ENCODE measurements around the gene PCDH1.

PCDH1 gene

GRCh38 chr5:141812512-141812911, 65.7 kb downstream of the PCDH1 start:
- no peak overlapping the region for H3K4me3 ChIP-seq (ENCODE audit: low read length)
- no peak for TF ChIP-seq ZNF274 (IDR thresholded peaks at IDR 0.05; ENCODE audit: low read depth, low read length)

- no peak overlapping the region for H3K4me3 ChIP-seq (ENCODE audit: low read length)
- no peak for TF ChIP-seq ZNF274 (IDR thresholded peaks at IDR 0.05; ENCODE audit: low read depth, low read length)
Measured at GRCh38 chr5:141811287-141812155, 66.7 kb downstream of the PCDH1 start.

GRCh38 chr5:141810702-141811101, 67.5 kb downstream of the PCDH1 start:
- no peak overlapping the region for H3K4me3 ChIP-seq (ENCODE audit: low read length)
- no peak for TF ChIP-seq ZNF274 (IDR thresholded peaks at IDR 0.05; ENCODE audit: low read depth, low read length)

GRCh38 chr5:141809380-141810096, 68.7 kb downstream of the PCDH1 start:
- TF ChIP-seq ZNF274 (IDR thresholded peaks at IDR 0.05; ENCODE audit: low read depth, low read length), result no peak
- no peak overlapping the region for H3K4me3 ChIP-seq (ENCODE audit: low read length)

GRCh38 chr5:141808857-141809256, 69.4 kb downstream of the PCDH1 start:
- H3K4me3 ChIP-seq (ENCODE audit: low read length), result no peak overlapping the region
- no peak for TF ChIP-seq ZNF274 (IDR thresholded peaks at IDR 0.05; ENCODE audit: low read depth, low read length)

- no peak overlapping the region for H3K4me3 ChIP-seq (ENCODE audit: low read length)
- no peak for TF ChIP-seq ZNF274 (IDR thresholded peaks at IDR 0.05; ENCODE audit: low read depth, low read length)
Measured at GRCh38 chr5:141807732-141808131, 70.5 kb downstream of the PCDH1 start.

- no peak for TF ChIP-seq ZNF274 (IDR thresholded peaks at IDR 0.05; ENCODE audit: low read depth, low read length)
Measured at GRCh38 chr5:141807329-141807728, 70.9 kb downstream of the PCDH1 start.

GRCh38 chr5:141806626-141807025, 71.6 kb downstream of the PCDH1 start:
- no peak overlapping the region for H3K4me3 ChIP-seq (ENCODE audit: low read length)
- no peak for TF ChIP-seq ZNF274 (IDR thresholded peaks at IDR 0.05; ENCODE audit: low read depth, low read length)

More at GRCh38 chr5:141807329-141807728, 70.9 kb downstream of the PCDH1 start:
- H3K4me3 ChIP-seq (ENCODE audit: low read length), result no peak overlapping the region

GRCh38 chr5:141805874-141806595, 72.2 kb downstream of the PCDH1 start:
- no peak for TF ChIP-seq ZNF274 (IDR thresholded peaks at IDR 0.05; ENCODE audit: low read depth, low read length)
- no peak overlapping the region for H3K4me3 ChIP-seq (ENCODE audit: low read length)

GRCh38 chr5:141804475-141804874, 73.7 kb downstream of the PCDH1 start:
- no peak for TF ChIP-seq ZNF274 (IDR thresholded peaks at IDR 0.05; ENCODE audit: low read depth, low read length)
- no peak overlapping the region for H3K4me3 ChIP-seq (ENCODE audit: low read length)
